Spleen (tissue), 11 donors: ENCODE data around the gene RIPOR2. TPM values are rescaled to one million over a fixed set of nuclear protein-coding genes. Genes with fewer than 3 reads are reported as not detected.

ENCODE experiments used
- DNase-seq: peaks from one replicate; pipeline ENCODE4 v3.0.0-alpha.2; 2020
- H3K27ac ChIP-seq, 8 donors: fragments of 200-600 bp; sonication (generic) in 7 of 8; 1 replicate in 4 of 8; 2 replicates in 4 of 8; pipeline versions ENCODE4 v1.5.0 to v1.8.0; 2016 to 2021; ENCODE audit warnings: inconsistent platforms in 4 of 8, mild to moderate bottlenecking in 4 of 8, moderate library complexity in 1 of 8
- H3K27me3 ChIP-seq, 7 donors: fragments of 200-600 bp; sonication (generic) in 6 of 7; replicated peaks in 1 of 7; 1 replicate in 4 of 7; 2 replicates in 3 of 7; pipeline versions ENCODE4 v1.5.0 to v1.8.0; 2016 to 2021; ENCODE audit warnings: inconsistent platforms in 3 of 7, mild to moderate bottlenecking in 1 of 7
- H3K36me3 ChIP-seq, 6 donors: fragments of 200-600 bp; sonication (generic) in 5 of 6; 1 replicate in 4 of 6; 2 replicates in 2 of 6; pipeline versions ENCODE4 v1.5.0 to v1.8.0; 2016 to 2021; ENCODE audit warnings: inconsistent platforms in 2 of 6
- H3K4me1 ChIP-seq, 6 donors: fragments of 200-600 bp; sonication (generic) in 5 of 6; 1 replicate in 3 of 6; 2 replicates in 3 of 6; pipeline versions ENCODE4 v1.5.0 to v1.8.0; 2016 to 2021; ENCODE audit warnings: inconsistent platforms in 3 of 6
- H3K4me3 ChIP-seq, 8 donors: fragments of 200-600 bp; sonication (generic) in 7 of 8; 1 replicate in 4 of 8; 2 replicates in 4 of 8; pipeline versions ENCODE4 v1.5.0 to v1.8.0; 2016 to 2021; ENCODE audit warnings: inconsistent platforms in 4 of 8, mild to moderate bottlenecking in 4 of 8, moderate library complexity in 2 of 8
- H3K9me3 ChIP-seq, 8 donors: fragments of 200-600 bp; sonication (generic) in 7 of 8; 1 replicate in 4 of 8; 2 replicates in 4 of 8; pipeline versions ENCODE4 v1.5.0 to v1.8.0; 2016 to 2021; ENCODE audit warnings: inconsistent platforms in 4 of 8
- POLR2A ChIP-seq, 3 donors: fragments of 450-650 bp; IDR thresholded peaks; one replicate each; pipeline ENCODE4 v1.5.1; 2017; ENCODE audit warnings: antibody characterized with exemption in 3 of 3, mild to moderate bottlenecking in 1 of 3
- POLR2AphosphoS5 ChIP-seq, 3 donors: sonication (generic); formaldehyde crosslinking; IDR thresholded peaks; one replicate each; pipeline ENCODE4 v1.5.1; 2017; ENCODE audit warnings: antibody characterized with exemption in 3 of 3
- WGBS, 5 donors: extraction: QIAGEN DNeasy Blood & Tissue Kit in 3 of 5; methylation state at CpG; one replicate each; pipeline versions ENCODE4 v1.1.5 to v1.1.7; 2013 to 2018; 5-methylcytosine and 5-hydroxymethylcytosine counted together
- intact Hi-C: fragments of 100-400 bp; cut with DNase I; formaldehyde crosslinking; loops from one replicate; pipeline ENCODE4 v1.15.0; 2023; ENCODE audit warnings: low total_unique reads
- polyA plus RNA-seq, 3 donors: library from polyadenylated mRNA; stranded (reverse); fragments of 200-250 nt; gene quantifications; one replicate each; pipeline ENCODE4 v1.2.1, GENCODE V29; 2013
- total RNA-seq, 7 donors: library from RNA; depleted of rRNA in 3 of 7; stranded (reverse); fragments of >200 nt in 3 of 7; fragmentation: NEBNext Ultra II Directional in 4 of 7; extraction: Animal tissue kit (Norgen Biotek cat#: 25700) in 4 of 7; gene quantifications; one replicate each; pipeline versions ENCODE4 v1.1.0 to v1.2.1, GENCODE V29; 2016 to 2021
- TF ChIP-seq, protein P1 (sequence below), 11 experiments: fragments of 200-600 bp in 7 of 11; fragments of 450-650 bp in 4 of 11; sonication (generic) in 4 of 11; IDR thresholded peaks in 8 of 11; conservative IDR thresholded peaks in 3 of 11; 1 replicate in 7 of 11; 2 replicates in 4 of 11; pipeline versions ENCODE4 v1.4.0 to v1.8.0; 2016 to 2021; ENCODE audit warnings: antibody characterized with exemption in 11 of 11, inconsistent platforms in 4 of 11, mild to moderate bottlenecking in 1 of 11
- donor health status: healthy with polysubstance abuse.
- donor health status: DM: no; HTN: no; CAD: no; lungs with moderate emphysema.
- donor health status: DM: no; HTN: no; CAD: no.
- donor health status: Bipolar disorder and iron deficiency.
- donor health status: healthy.
- donor health status: DM: no; HTN: no; CAD: no.
- donor health status: DM: yes; HTN: yes; CAD: no.

Gene RIPOR2
- total and polyA plus RNA-seq, 10 donors = 40.6 to 247 (median 147) TPM

DNA sequence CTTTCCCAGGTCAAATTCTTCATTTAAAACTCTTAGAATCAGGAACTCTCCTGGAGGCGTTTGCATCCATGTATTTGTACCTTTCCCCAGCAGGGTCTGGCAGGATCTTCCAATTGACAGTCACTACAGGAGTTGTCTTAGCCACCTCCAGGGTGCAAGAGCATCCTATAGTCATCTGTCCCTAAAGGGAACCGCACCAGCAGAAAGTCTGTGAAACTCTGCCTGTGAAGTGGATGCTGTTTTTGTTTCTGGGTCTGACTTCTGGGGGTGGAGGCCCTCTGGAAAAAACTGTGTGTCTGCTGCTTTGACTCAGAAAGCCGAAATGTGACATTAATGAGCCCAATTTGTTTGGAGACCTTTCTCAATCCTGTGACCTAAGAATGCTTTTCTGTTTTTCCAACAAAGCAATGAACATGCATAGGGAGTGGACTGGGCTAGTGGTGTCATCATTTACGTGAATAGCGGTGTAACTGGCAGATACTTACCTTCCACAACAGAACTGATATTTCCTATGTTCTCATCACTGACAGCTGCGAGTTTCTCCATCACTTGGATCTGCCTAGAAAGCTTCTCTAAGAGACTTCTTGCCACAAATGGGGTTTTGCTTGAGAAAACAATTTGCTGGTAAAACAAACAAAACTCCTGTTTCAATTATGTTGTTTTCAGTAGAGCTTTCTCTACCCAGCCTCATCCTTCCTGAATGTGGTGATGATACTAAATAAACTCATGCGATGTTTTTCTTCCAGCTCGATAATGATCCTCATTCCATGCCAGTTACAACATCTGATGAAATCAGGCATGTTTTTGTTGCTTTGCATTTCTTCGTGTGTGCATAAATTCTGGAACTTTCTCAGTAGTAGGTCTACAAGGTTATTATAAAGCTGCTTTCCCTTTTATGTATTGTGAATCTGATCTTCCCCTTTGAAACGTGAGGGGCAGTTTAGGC lies 103.7 kb downstream of the RIPOR2 start:
- no peak for DNase-seq
- no peak overlapping the region for H3K4me3 ChIP-seq
- no peaks in the 10 kb centered on the region for H3K9me3 ChIP-seq
- peaks cover 0 to 98% (median 76%) of the 10 kb centered on the region in 6 donors for H3K36me3 ChIP-seq
- no peak for TF ChIP-seq POLR2AphosphoS5 (IDR thresholded peaks at IDR 0.05)
- TF ChIP-seq POLR2A (IDR thresholded peaks at IDR 0.05) = no peak
- TF ChIP-seq, protein P1, sequence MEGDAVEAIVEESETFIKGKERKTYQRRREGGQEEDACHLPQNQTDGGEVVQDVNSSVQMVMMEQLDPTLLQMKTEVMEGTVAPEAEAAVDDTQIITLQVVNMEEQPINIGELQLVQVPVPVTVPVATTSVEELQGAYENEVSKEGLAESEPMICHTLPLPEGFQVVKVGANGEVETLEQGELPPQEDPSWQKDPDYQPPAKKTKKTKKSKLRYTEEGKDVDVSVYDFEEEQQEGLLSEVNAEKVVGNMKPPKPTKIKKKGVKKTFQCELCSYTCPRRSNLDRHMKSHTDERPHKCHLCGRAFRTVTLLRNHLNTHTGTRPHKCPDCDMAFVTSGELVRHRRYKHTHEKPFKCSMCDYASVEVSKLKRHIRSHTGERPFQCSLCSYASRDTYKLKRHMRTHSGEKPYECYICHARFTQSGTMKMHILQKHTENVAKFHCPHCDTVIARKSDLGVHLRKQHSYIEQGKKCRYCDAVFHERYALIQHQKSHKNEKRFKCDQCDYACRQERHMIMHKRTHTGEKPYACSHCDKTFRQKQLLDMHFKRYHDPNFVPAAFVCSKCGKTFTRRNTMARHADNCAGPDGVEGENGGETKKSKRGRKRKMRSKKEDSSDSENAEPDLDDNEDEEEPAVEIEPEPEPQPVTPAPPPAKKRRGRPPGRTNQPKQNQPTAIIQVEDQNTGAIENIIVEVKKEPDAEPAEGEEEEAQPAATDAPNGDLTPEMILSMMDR (IDR thresholded peaks at IDR 0.05 in 8 of 11, conservative IDR thresholded peaks at IDR 0.05 in 3 of 11) = no peak
- peaks cover 0 to 30% (median 11%) of the 10 kb centered on the region in 6 donors for H3K4me1 ChIP-seq
- peak overlapping the region in 7 of 8 donors; percentile 7 to 79 (median 65) for H3K27ac ChIP-seq
- WGBS, 5 donors = 87 to 92% (median 91%) methylated on average over 10 of the region's 10 CpGs
- H3K27me3 ChIP-seq = no peaks in the 10 kb centered on the region
- intact Hi-C loops = no loop called here

DNA sequence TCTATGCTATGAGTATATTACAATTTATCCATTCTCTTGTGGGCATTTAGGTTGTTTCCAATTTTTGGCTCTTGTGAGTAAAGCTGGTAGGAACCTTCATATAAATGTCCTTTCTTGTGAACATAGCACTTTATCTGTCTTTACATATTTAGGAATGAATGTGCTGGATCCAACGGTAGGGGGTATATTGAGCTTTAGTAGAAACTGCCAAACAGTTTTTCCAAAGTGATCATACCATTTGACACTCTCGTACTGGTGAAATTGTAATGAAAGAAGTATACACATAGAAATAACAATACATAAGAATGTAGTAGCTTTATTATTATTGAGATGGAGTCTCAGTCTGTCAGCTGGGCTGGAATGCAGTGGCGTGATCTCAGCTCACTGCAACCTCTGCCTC lies 106.1 kb downstream of the RIPOR2 start:
- Histone ChIP-seq H3K27ac (no peak overlapping the region), H3K9me3 (no peaks in the 10 kb centered on the region), H3K4me3 (no peak overlapping the region), H3K4me1 (peaks cover 0 to 11% (median 3%) of the 10 kb centered on the region in 6 donors), H3K27me3 (no peaks in the 10 kb centered on the region), H3K36me3 (peaks cover 0 to 100% (median 90%) of the 10 kb centered on the region in 6 donors)
- intact Hi-C loops = no loop called here
- TF ChIP-seq, protein P1 (IDR thresholded peaks at IDR 0.05 in 8 of 11, conservative IDR thresholded peaks at IDR 0.05 in 3 of 11) = no peak
- no peak for TF ChIP-seq POLR2A (IDR thresholded peaks at IDR 0.05)
- no peak for TF ChIP-seq POLR2AphosphoS5 (IDR thresholded peaks at IDR 0.05)
- DNase-seq = no peak
- 93 to 96% (median 94%) methylated on average over 3 of the region's 3 CpGs for WGBS, 5 donors

DNA sequence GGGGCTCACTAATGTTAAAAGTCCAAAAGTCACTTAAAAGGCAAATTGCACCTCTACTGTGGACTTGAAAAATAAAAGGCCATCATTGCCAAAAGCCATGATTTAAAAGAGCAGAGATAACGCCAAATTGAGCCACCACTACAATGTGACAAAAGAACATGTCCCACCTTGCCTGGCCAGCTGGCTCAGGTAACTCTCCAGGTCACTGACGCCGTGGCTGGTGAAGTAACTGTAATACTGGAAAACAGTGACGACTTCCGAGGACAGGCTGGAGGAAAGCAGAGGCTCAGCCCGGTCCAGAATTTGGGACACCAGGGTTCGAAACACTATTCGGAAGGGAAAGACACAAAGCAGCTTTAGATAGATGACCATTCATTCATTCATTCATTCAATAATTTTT lies 107.8 kb downstream of the RIPOR2 start:
- WGBS, 5 donors = 83 to 92% (median 84%) methylated on average over 8 of the region's 8 CpGs
- Histone ChIP-seq H3K9me3 (no peaks in the 10 kb centered on the region), H3K36me3 (peaks cover 0 to 100% (median 91%) of the 10 kb centered on the region in 6 donors), H3K27ac (no peak overlapping the region), H3K4me3 (no peak overlapping the region), H3K4me1 (peaks cover 0 to 5% (median 3%) of the 10 kb centered on the region in 6 donors), H3K27me3 (no peaks in the 10 kb centered on the region)
- intact Hi-C loops = no loop called here
- no peak for DNase-seq
- TF ChIP-seq POLR2A (IDR thresholded peaks at IDR 0.05) (no peak), POLR2AphosphoS5 (IDR thresholded peaks at IDR 0.05) (no peak)
- TF ChIP-seq, protein P1 (IDR thresholded peaks at IDR 0.05 in 8 of 11, conservative IDR thresholded peaks at IDR 0.05 in 3 of 11) = no peak

DNA sequence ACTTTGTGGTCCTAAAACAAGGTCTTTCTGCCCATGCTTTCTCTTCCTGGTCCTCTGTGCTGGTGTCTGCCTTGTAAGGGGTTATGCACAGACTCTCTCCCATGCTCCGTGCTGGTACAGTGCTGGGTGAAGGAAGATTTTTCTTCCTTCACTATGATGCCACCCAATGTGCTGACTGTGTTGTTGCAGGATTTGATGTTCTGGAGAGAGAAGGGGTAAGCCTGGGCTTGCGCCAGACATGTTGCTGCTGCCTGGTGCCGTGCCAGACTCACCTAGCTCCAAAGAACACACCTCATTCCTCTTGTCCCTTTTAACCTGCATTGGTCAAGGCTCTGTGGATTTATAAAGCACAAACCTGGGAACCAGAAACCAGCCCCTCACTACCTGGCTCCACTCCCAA lies 108.6 kb downstream of the RIPOR2 start:
- 92 to 98% (median 97%) methylated on average over 3 of the region's 3 CpGs for WGBS, 5 donors
- Histone ChIP-seq H3K9me3 (no peaks in the 10 kb centered on the region), H3K4me3 (no peak overlapping the region), H3K4me1 (peaks cover 0 to 6% (median 3%) of the 10 kb centered on the region in 6 donors), H3K36me3 (peaks cover 0 to 100% (median 89%) of the 10 kb centered on the region in 6 donors), H3K27me3 (no peaks in the 10 kb centered on the region), H3K27ac (no peak overlapping the region)
- TF ChIP-seq POLR2A (IDR thresholded peaks at IDR 0.05) (no peak), POLR2AphosphoS5 (IDR thresholded peaks at IDR 0.05) (peak in 1 of 3 donors; percentile 12)
- TF ChIP-seq, protein P1 (IDR thresholded peaks at IDR 0.05 in 8 of 11, conservative IDR thresholded peaks at IDR 0.05 in 3 of 11) = no peak
- DNase-seq = no peak
- intact Hi-C loops = no loop called here
